Liver (tissue), 9 donors: ENCODE results near the gene ERC1. TPM values are rescaled to one million over a fixed set of nuclear protein-coding genes. Genes with fewer than 3 reads are reported as not detected.

Experiments
- DNase-seq: peaks from one replicate; pipeline ENCODE4 v3.0.0-alpha.2; 2017; ENCODE audit warnings: low spot score
- H3K27ac ChIP-seq, 2 donors: one replicate each; pipeline ENCODE4 v1.7.0; 2013; ENCODE audit warnings: inconsistent platforms in 2 of 2, low read length in 2 of 2, control low read depth in 1 of 2, low read depth in 1 of 2, mild to moderate bottlenecking in 1 of 2
- H3K27me3 ChIP-seq, 4 donors: one replicate each; pipeline versions ENCODE4 v1.6.1 to v1.7.0; 2013; ENCODE audit warnings: low read length in 3 of 4, inconsistent platforms in 1 of 4, mild to moderate bottlenecking in 1 of 4, moderate library complexity in 1 of 4; ENCODE audit not compliant: control insufficient read depth in 4 of 4, insufficient read depth in 4 of 4
- H3K36me3 ChIP-seq, 4 donors: one replicate each; pipeline versions ENCODE4 v1.6.1 to v1.7.0; 2013; ENCODE audit warnings: low read length in 3 of 4, mild to moderate bottlenecking in 3 of 4, low read depth in 1 of 4, moderate library complexity in 1 of 4; ENCODE audit not compliant: control insufficient read depth in 4 of 4, insufficient read depth in 3 of 4
- H3K4me1 ChIP-seq, 4 donors: one replicate each; pipeline versions ENCODE4 v1.6.1 to v1.7.0; 2013; ENCODE audit warnings: low read length in 3 of 4, mild to moderate bottlenecking in 3 of 4, moderate library complexity in 1 of 4; ENCODE audit not compliant: control insufficient read depth in 4 of 4, insufficient read depth in 4 of 4
- H3K4me3 ChIP-seq, 3 donors: one replicate each; pipeline versions ENCODE4 v1.6.1 to v1.7.0; 2013; ENCODE audit warnings: low read length in 3 of 3, control low read depth in 1 of 3, low read depth in 1 of 3, mild to moderate bottlenecking in 1 of 3
- H3K9ac ChIP-seq, 2 donors: one replicate each; pipeline ENCODE4 v1.7.0; 2013; ENCODE audit warnings: low read length in 2 of 2, mild to moderate bottlenecking in 2 of 2, moderate library complexity in 2 of 2, control low read depth in 1 of 2, low read depth in 1 of 2
- H3K9me3 ChIP-seq, 4 donors: one replicate each; pipeline versions ENCODE4 v1.6.1 to v1.7.0; 2013; ENCODE audit warnings: low read length in 3 of 4; ENCODE audit not compliant: control insufficient read depth in 4 of 4
- ATF3 ChIP-seq: IDR thresholded peaks from 2 replicates; pipeline ENCODE4 v1.6.1; 2016; ENCODE audit warnings: antibody characterized with exemption
- CTCF ChIP-seq: fragments of 150-350 bp; IDR thresholded peaks from 2 replicates; pipeline ENCODE4 v1.5.1; 2017; ENCODE audit warnings: improper control_type of control experiment, low read depth, low read length; ENCODE audit not compliant: missing input control
- EGR1 ChIP-seq, 2 donors: IDR thresholded peaks; 2 replicates each; pipeline ENCODE4 v1.6.1; 2016 to 2018; ENCODE audit warnings: antibody characterized with exemption in 2 of 2, low read depth in 2 of 2
- FOXA1 ChIP-seq: IDR thresholded peaks from 2 replicates; pipeline ENCODE4 v1.6.1; 2016; ENCODE audit warnings: antibody characterized with exemption
- FOXA2 ChIP-seq: IDR thresholded peaks from 2 replicates; pipeline ENCODE4 v1.6.1; 2016; ENCODE audit warnings: antibody characterized with exemption
- GABPA ChIP-seq, 2 donors: IDR thresholded peaks in 1 of 2; conservative IDR thresholded peaks in 1 of 2; 2 replicates each; pipeline ENCODE4 v1.6.1; 2016; ENCODE audit warnings: antibody characterized with exemption in 2 of 2, mild to moderate bottlenecking in 1 of 2, moderate library complexity in 1 of 2
- HNF4A ChIP-seq, 2 donors: conservative IDR thresholded peaks; 2 replicates each; pipeline ENCODE4 v1.6.1; 2016; ENCODE audit warnings: antibody characterized with exemption in 2 of 2, mild to moderate bottlenecking in 2 of 2
- HNF4G ChIP-seq: IDR thresholded peaks from 2 replicates; pipeline ENCODE4 v1.6.1; 2016; ENCODE audit warnings: antibody characterized with exemption
- JUND ChIP-seq, 2 donors: IDR thresholded peaks; 2 replicates each; pipeline ENCODE4 v1.6.1; 2016; ENCODE audit warnings: antibody characterized with exemption in 2 of 2
- MAX ChIP-seq: IDR thresholded peaks from 2 replicates; pipeline ENCODE4 v1.6.1; 2016; ENCODE audit warnings: antibody characterized with exemption
- NR2F2 ChIP-seq: IDR thresholded peaks from 2 replicates; pipeline ENCODE4 v1.6.1; 2016; ENCODE audit warnings: antibody characterized with exemption
- RAD21 ChIP-seq, 2 donors: IDR thresholded peaks; 2 replicates each; pipeline ENCODE4 v1.6.1; 2016; ENCODE audit warnings: antibody characterized with exemption in 2 of 2, mild to moderate bottlenecking in 2 of 2
- REST ChIP-seq: IDR thresholded peaks from 2 replicates; pipeline ENCODE4 v1.6.1; 2016; ENCODE audit warnings: antibody characterized with exemption, mild to moderate bottlenecking
- RXRA ChIP-seq, 2 donors: IDR thresholded peaks; 2 replicates each; pipeline ENCODE4 v1.6.1; 2017 to 2018; ENCODE audit warnings: antibody characterized with exemption in 2 of 2, mild to moderate bottlenecking in 1 of 2
- SP1 ChIP-seq: IDR thresholded peaks from 2 replicates; pipeline ENCODE4 v1.6.1; 2018; ENCODE audit warnings: antibody characterized with exemption, mild to moderate bottlenecking
- TAF1 ChIP-seq: conservative IDR thresholded peaks from 2 replicates; pipeline ENCODE4 v1.6.1; 2016; ENCODE audit warnings: antibody characterized with exemption, mild to moderate bottlenecking
- YY1 ChIP-seq: IDR thresholded peaks from 2 replicates; pipeline ENCODE4 v1.6.1; 2016; ENCODE audit warnings: antibody characterized with exemption, mild to moderate bottlenecking
- ZBTB33 ChIP-seq: IDR thresholded peaks from 2 replicates; pipeline ENCODE4 v1.6.1; 2016; ENCODE audit warnings: antibody characterized with exemption
- WGBS: extraction: QIAGEN DNeasy Blood & Tissue Kit; methylation state at CpG from one replicate; pipeline ENCODE4 v1.1.7; 2013; 5-methylcytosine and 5-hydroxymethylcytosine counted together
- polyA plus RNA-seq, 2 donors: library from polyadenylated mRNA; stranded (reverse) in 1 of 2; unstranded in 1 of 2; fragments of 200-250 nt in 1 of 2; fragments of >200 nt in 1 of 2; fragmentation: Nextera tagmentation in 1 of 2; extraction: Ambion mirVana in 1 of 2; gene quantifications; one replicate each; pipeline versions ENCODE4 v1.2.1 to v1.2.3, GENCODE V29; 2013 to 2015
- total RNA-seq, 2 donors: library from RNA; depleted of rRNA; stranded (reverse); fragments of >200 nt; gene quantifications; one replicate each; pipeline ENCODE4 v1.2.3, GENCODE V29; 2014
- donor health status: healthy.
- donor health status: healthy.
- donor health status: healthy.
- donor health status: healthy.
- donor health status: healthy.

The ERC1 gene
- total and polyA plus RNA-seq, 4 donors = 6.2 to 50.2 (median 10.3) TPM

- TF ChIP-seq NR2F2 (no peak), MAX (no peak), YY1 (no peak), FOXA2 (no peak), EGR1 (IDR thresholded peaks at IDR 0.05; ENCODE audit: low read depth in 2 of 2) (no peak), SP1 (no peak), RXRA (IDR thresholded peaks at IDR 0.05) (no peak), TAF1 (no peak), JUND (IDR thresholded peaks at IDR 0.05) (no peak), HNF4A (conservative IDR thresholded peaks at IDR 0.05) (no peak), REST (no peak), HNF4G (no peak), GABPA (IDR thresholded peaks at IDR 0.05 in 1 of 2, conservative IDR thresholded peaks at IDR 0.05 in 1 of 2) (no peak), ATF3 (no peak), RAD21 (IDR thresholded peaks at IDR 0.05) (no peak), CTCF (no peak), ZBTB33 (no peak), FOXA1 (no peak)
- no peaks in the 10 kb centered on the region for H3K36me3 ChIP-seq
- no peaks in the 10 kb centered on the region for H3K27me3 ChIP-seq
- H3K4me1 ChIP-seq = peaks cover 0 to 6% (median 2%) of the 10 kb centered on the region in 4 donors
- WGBS = 92% methylated on average over 5 of the region's 5 CpGs
- H3K27ac ChIP-seq = no peak overlapping the region
- no peaks in the 10 kb centered on the region for H3K9me3 ChIP-seq
- H3K4me3 ChIP-seq = no peak overlapping the region
- no peak for DNase-seq
- no peak overlapping the region for H3K9ac ChIP-seq
Observed at GRCh38 chr12:1019283-1019682, 28.3 kb downstream of the ERC1 start.
